GM19397 (cell line): Measurements from ENCODE around the gene ARG2.

Experiments used
- ATAC-seq: cut with Tn5 transposase; IDR thresholded peaks from one replicate; pipeline ENCODE4 v1.9.1; 2021; ENCODE audit warnings: mild to moderate bottlenecking, moderate library complexity; ENCODE audit not compliant: unreplicated experiment

ARG2 gene

GRCh38 chr14:67675219-67675582, 55.5 kb downstream of the ARG2 start:
- ATAC-seq, result no peak

- ATAC-seq, result no peak
These were observed 59.3 kb downstream of the ARG2 start for GRCh38 chr14:67679006-67679405.

GRCh38 chr14:67680121-67680602, 60.4 kb downstream of the ARG2 start:
- peak; percentile 73 for ATAC-seq

GRCh38 chr14:67680941-67681340, 61.2 kb downstream of the ARG2 start:
- ATAC-seq, result no peak

- no peak for ATAC-seq
These were observed 64.1 kb downstream of the ARG2 start for GRCh38 chr14:67683842-67684241.

- no peak for ATAC-seq
These were observed 70.3 kb downstream of the ARG2 start for GRCh38 chr14:67690011-67690410.

- ATAC-seq, result peak; percentile 79
These were observed 75.2 kb downstream of the ARG2 start for GRCh38 chr14:67694791-67695393.

GRCh38 chr14:67695394-67695949, 75.8 kb downstream of the ARG2 start, which contains the start of gene RDH11:
Gene RDH11, minus strand, starts transcription at chr14:67695764. Its CDS starts 61 bp downstream, at chr14:67695703.
- peak; percentile 92 for ATAC-seq

- no peak for ATAC-seq
These were observed 77.3 kb downstream of the ARG2 start for GRCh38 chr14:67697006-67697405.

- ATAC-seq, result no peak
These were observed 78.5 kb downstream of the ARG2 start for GRCh38 chr14:67698179-67698578.
